Fibroblast of skin of back (primary cell): ENCODE data around the gene ADISSP.

Experiments used
- DNase-seq: peaks from one replicate; pipeline ENCODE4 v3.0.0-alpha.2; 2013

The ADISSP gene

DNA sequence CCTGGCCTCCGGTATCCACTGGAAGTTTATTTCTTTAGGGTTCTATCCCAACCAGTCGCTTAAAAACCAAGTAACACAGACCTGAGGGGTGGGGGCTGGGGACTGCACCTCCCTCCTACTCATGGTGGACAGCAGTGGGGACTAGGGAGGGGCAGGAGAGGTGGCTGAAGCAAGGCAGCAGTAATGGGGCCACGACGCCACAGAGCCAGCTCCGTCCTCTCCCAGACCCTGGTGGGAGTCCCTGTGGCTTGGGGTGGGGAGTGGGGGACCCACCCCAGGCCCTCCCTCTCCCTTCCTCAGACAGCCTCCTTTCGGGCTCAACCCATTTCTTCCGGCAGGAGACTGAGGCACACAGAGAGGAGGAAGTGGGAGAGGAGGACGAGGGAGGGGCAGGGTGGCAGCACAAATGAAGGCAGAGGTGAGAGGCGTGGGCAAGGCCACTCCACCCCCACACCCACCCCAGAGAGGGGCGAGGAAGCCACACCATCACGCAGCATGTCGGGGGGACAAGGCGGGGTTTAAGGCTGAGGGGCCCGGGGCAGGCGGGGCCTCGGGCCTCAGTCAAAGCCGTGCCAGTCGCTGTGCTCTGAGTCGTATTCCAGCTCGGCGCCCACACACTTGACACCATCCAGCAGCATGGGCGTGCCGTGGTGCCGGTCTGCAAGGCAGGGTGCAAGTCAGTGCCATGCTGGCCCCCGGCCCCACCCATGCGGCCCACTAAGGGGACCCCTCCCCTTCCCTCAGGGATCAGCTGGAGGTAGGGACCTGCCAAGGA lies 13.9 kb downstream of the ADISSP start:
- no peak for DNase-seq

DNA sequence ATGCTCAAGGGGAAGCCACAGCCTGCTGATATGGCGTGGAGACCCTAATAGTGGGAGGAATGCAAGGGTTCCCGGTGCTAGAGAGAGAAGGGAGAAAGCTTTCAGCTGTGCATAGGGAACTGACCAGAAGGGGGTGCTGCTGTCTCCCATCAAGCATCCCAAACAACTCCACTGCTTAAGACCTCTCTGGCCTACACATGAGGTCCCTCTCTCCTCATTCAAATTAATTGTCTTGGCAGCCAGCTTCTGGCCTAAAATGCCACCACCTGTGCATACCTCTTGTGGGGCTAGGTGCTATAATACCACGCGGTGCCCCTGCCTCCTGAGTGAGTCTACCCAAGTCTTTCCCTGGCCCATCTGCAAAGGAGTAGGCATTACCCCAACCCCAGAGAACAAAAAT lies 14.5 kb downstream of the ADISSP start:
- DNase-seq: peak; percentile 59

DNA sequence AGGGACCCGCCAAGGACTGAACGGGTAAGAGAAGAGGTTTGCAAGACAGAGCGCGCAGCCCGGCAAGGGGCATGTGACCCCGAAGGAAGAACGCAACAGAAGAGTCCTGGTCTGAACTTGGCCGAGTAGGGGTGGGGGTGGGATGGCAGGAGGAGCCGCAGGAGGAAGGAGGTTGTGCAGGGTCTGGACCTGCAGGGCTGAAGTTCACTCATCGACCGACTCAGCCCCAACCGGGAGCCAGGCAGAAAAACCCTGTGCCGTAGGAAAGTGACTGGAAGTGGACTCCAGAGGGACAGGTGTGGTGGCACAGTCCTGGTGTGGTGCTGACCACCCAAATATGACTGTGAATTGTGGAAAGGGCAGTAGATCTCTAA lies 15.2 kb downstream of the ADISSP start:
- no peak for DNase-seq

DNA sequence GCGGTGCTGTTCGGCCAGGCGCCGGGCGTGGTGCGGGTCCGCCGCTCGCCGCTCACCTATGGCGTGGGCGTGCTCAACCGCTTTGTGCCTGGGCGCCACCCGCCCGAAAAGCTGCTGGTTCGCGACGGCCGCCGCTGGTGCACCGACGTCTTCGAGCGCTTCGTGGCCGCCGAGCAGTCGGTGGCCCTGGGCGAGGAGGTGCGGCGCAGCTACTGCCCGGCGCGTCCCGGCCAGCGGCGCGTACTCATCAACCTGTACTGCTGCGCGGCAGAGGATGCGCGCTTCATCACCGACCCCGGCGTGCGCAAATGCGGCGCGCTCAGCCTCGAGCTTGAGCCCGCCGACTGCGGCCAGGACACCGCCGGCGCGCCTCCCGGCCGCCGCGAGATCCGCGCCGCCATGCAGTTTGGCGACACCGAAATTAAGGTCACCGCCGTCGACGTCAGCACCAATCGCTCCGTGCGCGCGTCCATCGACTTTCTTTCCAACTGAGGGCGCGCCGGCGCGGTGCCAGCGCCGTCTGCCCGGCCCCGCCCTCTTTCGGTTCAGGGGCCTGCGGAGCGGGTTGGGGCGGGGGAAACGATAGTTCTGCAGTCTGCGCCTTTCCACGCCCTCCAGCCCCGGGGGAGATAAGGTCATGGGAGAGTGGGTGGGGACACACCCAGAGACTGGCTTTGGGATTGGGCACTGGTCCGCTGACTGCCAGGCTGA lies 15.7 kb downstream of the ADISSP start:
- no peak for DNase-seq

DNA sequence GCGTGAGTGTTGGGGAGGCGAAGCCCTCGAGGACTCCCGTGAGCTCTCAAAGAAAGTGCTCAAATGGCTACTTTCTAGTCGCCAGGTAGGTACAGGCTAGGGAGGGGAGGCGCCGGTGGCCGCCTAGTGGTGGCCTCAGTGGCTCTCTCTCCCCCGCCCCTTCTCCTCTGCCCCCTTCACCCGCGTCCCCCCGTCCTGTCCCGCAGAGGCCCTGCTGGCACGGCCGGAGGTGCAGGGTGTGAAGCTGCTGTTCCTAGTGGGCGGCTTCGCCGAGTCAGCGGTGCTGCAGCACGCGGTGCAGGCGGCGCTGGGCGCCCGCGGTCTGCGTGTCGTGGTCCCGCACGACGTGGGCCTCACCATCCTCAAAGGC lies 16.3 kb downstream of the ADISSP start:
- DNase-seq: no peak

DNA sequence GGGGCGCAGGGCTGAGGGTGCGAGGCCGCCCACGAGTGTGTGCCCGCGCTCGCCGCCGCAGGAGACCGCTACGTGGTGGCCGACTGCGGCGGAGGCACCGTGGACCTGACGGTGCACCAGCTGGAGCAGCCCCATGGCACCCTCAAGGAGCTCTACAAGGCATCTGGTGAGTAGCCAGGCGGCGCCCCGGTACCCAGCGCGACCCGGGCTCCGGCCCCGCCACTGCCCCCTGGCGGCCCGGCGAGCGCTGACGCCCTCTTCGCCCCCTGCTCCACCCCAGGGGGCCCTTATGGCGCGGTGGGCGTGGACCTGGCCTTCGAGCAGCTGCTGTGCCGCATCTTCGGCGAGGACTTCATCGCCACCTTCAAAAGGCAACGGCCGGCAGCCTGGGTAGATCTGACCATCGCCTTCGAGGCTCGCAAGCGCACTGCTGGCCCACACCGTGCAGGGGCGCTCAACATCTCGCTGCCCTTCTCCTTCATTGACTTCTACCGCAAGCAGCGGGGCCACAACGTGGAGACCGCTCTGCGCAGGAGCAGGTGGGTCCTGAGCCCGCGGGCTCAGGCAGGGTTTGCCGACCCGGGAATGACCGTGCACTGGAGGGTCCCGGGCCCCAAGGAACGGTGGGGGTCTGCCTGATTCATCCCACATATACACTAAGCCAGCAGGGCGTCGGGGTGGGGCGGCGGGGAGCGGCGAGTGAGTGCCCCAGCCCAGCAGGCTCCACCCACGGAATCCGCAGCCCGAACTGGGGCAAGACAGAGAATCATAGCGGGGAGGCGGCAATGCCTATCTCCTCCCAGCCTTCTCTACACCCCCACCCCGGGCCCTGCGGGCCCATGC lies 17.6 kb downstream of the ADISSP start:
- DNase-seq: no peak

DNA sequence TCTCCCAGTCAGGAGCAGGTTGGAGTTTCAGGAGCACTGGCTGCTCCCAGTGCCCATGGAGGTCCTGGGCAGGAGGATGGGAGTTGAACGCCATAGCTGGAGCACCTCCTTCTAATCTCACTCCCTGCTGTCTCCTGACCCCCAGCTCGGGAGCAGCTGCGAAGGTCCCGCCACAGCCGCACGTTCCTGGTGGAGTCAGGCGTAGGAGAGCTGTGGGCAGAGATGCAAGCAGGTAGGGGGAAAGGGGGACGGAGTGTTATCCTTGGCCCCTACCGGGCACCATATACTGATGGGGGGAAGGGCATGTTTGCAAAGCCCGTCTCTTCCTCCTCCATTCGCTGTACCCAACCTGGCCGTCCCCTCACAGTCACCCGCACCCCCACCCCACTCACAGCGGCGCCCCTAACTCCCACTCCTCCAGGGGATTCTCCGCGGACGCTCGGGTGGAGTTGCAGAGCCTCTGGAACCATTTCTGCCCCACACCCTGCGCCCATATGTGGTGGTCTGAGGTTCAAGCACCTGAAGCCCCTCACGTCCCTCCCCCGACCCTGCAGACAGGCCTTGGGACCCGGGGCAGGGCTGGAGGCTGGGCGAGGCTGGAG lies 18.4 kb downstream of the ADISSP start:
- no peak for DNase-seq

DNA sequence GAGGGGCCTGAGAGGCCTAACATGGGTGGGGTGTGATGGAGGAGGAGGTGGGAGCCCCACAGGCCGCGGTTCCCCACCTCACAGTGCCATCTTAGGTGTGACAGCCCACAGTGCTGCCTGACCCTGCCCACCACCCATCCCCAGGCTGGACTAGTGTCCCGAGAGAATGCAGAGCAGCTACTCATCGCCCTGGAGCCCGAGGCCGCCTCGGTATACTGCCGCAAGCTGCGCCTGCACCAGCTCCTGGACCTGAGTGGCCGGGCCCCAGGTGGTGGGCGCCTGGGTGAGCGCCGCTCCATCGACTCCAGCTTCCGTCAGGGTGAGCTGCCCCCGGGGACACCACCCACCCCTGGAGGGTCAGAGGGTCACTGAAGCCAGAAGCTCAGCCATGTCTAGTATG lies 19.5 kb downstream of the ADISSP start:
- DNase-seq: no peak

DNA sequence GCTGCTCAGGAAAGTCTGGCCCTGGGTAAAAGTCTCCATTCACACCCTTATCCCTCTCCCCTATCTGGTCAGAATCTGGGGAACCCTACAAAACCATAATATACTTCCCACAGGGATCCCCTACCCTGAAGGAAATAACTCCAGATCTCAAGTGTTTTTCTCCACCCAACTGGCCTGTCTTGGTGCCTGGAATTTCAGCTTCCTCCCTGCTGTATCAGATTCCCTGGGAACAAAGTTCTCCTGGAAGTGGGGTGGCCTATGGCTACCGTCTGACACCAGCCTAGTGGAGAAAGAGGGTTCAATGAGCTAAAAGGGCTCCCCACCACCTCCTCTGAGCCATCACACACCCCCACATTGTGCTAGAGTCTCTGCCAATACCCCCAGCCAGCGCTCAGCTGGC lies 20.1 kb downstream of the ADISSP start:
- no peak for DNase-seq

DNA sequence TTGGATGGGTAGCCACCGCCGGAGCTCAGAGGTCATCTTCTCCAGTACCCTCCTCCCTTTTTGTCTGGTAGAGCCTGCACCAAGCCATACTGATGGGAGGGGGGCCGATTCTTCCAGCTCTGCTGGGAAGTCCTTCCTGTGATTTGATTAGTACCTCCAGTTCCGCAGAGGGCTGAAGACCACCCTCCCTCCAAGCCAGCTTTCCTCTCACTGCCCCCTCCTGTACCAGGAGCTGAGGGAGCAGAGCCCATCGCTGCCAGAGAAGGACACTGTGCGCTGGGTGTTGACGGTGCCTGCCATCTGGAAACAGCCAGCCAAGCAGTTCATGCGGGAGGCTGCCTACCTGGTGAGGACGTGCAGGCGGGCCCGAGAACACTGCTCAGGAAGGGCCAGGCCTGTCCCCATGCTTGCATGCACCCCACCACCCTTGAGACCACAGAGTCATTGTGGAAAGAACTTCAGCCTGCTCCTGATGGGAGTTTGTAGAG lies 21.8 kb downstream of the ADISSP start:
- no peak for DNase-seq

DNA sequence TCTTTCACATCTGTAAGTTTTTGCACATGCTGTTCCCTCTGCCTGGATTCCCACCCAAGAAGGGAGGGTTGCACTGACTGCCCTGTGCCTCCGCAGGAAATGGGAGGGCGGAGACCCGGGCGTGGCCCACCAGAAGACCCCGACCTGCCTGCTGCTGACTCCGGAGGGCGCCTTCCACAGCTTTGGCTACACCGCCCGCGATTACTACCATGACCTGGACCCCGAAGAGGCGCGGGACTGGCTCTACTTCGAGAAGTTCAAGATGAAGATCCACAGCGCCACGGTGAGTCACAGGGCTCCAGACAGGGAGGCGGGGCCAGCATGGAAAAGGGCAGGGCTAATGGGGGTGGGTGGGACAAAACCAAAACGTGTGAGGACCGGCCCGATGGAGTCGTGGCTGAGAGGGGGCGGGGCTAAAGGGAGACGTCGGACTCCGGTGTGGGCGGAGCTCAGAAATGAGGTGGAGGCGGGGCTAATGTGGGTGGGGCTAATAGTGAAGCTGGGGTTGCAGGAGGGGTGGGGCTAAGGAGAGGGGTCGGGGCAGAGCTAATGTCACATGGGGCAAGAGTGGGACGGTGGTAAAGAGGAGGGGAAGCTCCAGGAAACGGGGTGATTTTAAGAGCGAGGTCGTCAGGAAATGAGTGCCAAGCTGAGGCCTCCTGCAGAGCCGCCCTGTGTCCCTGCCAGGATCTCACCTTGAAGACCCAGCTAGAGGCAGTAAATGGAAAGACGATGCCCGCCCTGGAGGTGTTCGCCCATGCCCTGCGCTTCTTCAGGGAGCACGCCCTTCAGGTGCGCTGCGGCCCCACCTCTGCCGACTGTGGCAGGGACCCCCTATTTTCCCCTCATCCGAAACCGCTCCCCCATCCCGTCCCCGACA lies 22.5 kb downstream of the ADISSP start:
- peak; percentile 26 for DNase-seq

DNA sequence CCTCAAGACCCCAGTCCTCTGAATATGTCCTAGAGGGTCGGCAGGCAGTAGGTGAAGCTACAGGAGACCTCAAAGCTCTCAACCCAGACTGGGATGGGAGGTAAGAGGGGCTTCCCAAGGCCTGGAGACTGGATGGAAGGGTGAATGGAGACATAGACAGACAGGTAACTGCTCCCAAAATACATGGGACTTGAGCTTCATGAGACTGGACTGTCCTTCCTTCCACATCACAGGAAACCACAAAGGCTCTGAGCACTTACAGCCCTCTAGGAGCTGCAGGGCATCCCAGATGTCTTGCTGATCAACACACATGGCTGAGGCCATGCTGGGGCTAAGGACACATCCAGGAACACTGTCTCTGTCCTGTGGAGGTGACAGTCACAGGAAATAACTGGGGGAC lies 23.5 kb downstream of the ADISSP start:
- no peak for DNase-seq

DNA sequence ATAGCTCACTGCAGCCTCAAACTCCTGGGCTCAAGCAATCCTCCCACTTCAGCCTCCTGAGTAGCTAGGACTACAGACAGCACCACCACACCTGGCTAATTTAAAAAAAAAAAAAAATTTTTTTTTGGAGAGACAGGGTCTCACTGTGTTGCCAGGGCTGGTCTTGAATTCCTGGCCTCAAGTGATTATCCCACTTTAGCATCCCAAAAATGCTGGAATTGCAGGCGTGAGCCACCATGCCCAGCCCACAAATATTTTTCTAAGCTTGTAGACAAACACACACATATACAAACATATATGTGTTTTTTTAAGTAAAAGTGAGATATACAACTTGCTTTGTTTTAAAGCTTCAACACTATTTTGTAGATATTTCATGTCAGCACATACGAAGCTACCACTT lies 24.3 kb downstream of the ADISSP start:
- DNase-seq: no peak

DNA sequence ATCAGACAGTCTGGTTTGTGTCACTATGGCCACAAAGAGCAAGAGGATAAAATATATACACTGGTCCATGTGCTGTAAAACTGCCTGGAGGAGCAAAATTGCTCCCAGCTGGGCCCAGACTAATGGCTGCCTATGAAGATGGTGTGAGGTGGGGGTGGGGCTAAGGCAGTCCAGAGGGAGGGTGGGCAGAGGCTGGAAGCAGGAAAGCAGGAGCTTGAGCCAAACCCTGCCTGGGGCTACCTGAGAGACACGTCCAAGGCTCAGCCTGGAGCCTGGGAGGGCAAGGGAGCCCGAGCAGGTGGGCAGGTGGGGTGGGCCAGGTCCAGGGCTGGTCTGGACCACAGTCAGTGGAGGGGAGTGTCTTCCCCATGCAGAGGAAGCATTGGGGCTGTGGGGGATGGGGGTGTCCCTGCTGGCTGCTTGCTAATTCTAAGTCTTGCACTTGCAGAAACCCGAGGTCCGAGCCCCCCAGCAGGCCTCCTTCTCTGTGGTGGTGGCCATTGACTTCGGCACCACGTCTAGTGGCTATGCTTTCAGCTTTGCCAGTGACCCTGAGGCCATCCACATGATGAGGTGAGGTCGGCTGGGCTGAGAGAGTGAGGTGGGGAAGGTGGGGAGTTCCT lies 25.6 kb downstream of the ADISSP start:
- no peak for DNase-seq

DNA sequence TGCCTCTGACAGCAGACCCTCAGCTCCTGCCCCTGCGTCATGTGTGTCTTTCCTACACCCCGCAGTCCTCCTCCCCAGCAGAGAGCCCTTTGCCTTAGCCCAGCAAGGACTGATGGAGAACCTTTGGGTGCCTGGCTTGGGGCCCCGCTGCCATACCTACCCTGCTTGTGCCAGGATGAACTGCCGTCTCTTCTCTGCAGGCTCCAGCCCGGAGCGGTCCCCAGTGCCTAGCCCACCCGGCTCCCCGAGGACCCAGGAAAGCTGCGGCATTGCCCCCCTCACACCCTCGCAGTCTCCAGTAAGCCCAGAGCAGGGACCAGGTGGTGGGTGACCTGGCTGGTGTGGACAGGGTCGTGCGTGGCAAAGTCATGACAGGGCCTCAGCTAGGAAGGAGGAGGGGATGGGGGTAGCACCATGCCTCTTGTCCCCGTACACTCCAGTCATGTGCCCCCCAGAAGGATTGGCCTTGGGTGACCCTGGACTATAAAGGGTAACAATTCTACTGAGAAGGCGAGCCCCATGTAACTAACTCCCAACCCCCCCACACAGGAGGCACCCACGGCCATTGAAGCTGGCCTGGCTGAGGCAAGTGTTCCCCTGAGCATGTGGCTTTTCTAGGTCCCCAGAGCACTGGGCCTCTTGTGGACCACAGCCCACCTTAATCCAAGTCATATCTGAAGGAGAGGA lies 26.8 kb downstream of the ADISSP start:
- DNase-seq: no peak

DNA sequence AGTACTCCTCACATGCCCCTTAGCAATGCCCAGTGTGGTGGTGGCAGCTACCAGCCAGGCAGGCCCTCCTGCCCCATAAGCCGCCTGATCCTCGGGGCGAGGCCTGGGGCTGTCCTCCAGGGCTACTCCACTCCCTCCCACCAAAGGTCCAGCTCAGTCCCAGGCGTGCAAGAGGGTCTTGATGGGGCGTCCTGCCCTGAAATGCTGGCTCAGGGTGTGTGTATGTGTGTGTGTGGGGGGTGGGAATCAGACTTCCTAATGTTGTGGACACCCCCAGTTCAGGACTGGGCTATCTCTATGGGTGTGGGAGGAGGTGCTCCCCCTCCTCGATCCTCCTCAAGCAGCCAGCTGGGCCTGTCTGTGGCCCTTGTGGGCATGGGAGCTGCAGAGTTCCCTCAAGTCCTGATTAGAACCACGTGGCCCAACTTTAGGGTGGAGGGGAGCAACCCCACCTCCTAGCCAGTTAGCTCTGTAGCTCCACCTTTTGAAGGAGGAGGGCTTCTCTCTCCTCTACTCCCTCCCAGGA lies 27.6 kb downstream of the ADISSP start:
- no peak for DNase-seq

DNA sequence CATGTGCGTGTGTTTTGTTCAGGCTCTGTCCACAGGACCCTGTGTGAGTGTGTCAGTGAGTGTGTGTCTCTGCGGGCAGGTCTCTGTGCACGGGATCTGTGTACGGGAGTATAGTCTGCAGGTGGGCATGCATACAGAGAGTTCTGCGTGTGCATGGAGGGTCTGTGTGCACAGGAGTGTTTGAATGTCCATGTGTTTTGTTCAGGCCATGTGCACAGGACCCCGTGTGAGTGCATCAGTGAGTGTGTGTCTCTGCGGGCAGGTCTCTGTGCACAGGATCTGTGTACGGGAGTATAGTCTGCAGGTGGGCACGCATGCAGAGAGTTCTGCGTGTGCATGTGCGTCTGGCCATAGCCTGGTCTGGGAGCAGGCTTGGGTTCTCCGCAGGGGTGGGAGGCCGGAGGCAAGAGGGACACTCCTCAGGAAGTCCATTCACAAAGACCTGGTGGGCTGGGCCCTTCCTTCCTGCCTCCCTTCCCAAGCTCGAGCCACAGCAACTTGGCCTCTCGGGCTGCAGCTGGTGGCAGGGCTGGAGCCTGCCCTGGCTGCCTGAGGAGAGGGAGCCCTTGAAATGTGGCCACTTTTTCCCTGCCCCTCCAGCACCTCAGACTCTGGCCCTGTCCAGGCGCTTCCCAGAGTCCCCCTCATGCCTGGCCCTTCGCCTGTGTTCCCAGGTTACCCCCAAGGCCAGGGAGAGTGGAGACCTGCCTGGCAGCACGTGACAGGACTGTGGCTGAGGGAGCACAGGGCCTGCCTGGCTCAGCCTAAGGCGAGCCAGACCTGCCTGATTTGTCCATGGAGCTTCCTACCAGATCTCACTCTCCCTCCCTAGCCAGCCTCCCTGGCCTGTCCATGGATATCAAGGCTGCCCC lies 28.3 kb downstream of the ADISSP start:
- no peak for DNase-seq

DNA sequence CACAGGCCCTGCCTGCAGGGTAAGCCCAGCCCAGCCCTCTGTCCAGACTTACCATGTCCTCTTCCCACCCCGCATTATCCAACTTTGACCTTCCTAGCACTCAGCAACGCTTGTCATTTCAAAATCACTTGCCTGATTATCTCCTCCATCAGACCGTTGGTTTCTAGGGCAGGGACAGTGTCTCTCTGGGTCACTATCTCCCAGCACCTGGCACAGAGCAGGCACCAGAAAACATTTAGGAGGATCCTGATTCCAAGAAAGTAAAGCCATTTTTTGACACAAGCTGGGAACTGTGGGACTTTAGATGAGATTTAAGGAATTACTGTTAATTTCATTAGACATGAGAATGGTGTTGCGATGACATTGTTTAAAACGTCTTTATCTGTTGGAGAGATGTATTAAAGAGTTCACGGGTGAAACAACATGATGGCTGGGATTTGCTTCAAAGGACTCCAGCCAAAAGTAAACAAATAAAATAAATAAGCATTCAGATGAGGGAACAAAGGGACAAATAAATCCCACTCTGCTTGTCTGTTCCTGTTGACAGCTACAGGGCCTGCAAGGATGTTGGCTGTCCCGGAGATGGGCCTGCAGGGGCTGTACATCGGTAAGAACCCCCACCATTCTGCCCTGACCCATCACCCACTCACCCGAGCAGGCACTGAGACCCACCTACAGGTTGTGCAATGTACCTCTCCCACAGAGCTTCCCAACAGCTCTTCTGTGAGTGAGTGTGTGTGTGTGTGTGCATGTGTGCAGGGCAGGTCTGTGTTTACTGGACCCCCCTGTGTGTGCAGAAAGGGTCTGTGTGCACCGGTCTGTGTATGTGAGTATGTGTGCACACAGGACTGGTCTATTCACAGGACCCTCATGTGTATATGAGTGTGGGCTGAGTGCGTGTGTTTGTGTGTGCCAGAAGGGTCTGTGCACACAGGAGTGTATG lies 29.2 kb downstream of the ADISSP start:
- DNase-seq: no peak
